NCI-H146 treated with DMSO at 0.1 percent for 48 hours (cell line): ENCODE results near the gene PDE8A.

Experiments used
- DNase-seq: peaks from one replicate; lab custom pipeline; 2025; ENCODE audit not compliant: unreplicated experiment; lab: John Stamatoyannopoulos, UW

The PDE8A gene

GRCh38 chr15:85116925-85117646 lies 135.4 kb downstream of the PDE8A start:
- DNase-seq, result no peak

- no peak for DNase-seq
These were observed 136.5 kb downstream of the PDE8A start for GRCh38 chr15:85118173-85118572.

- DNase-seq, result no peak
These were observed 136.9 kb downstream of the PDE8A start for GRCh38 chr15:85118581-85118980.

- DNase-seq, result no peak
These were observed 138.9 kb downstream of the PDE8A start for GRCh38 chr15:85120351-85121113.

- no peak for DNase-seq
These were observed 142.5 kb downstream of the PDE8A start for GRCh38 chr15:85124173-85124572.

GRCh38 chr15:85125056-85125661 lies 143.5 kb downstream of the PDE8A start:
- no peak for DNase-seq

GRCh38 chr15:85128621-85129020 lies 147.0 kb downstream of the PDE8A start:
- DNase-seq, result no peak

- no peak for DNase-seq
These were observed 148.2 kb downstream of the PDE8A start for GRCh38 chr15:85129881-85130280.

- DNase-seq, result no peak
These were observed 150.3 kb downstream of the PDE8A start for GRCh38 chr15:85131915-85132314.

GRCh38 chr15:85133709-85134108 lies 152.1 kb downstream of the PDE8A start:
- no peak for DNase-seq

- DNase-seq, result peak; percentile 40
These were observed 156.0 kb downstream of the PDE8A start for GRCh38 chr15:85137489-85138168.

- DNase-seq, result no peak
These were observed 157.7 kb downstream of the PDE8A start for GRCh38 chr15:85139391-85139790.

- DNase-seq, result no peak
These were observed 160.1 kb downstream of the PDE8A start for GRCh38 chr15:85141726-85142125.

GRCh38 chr15:85142312-85142711 lies 160.7 kb downstream of the PDE8A start:
- DNase-seq, result no peak

- DNase-seq, result no peak
These were observed 167.9 kb downstream of the PDE8A start for GRCh38 chr15:85149465-85150129.

GRCh38 chr15:85150130-85150480 lies 168.4 kb downstream of the PDE8A start:
- no peak for DNase-seq

GRCh38 chr15:85151145-85151544 lies 169.5 kb downstream of the PDE8A start:
- no peak for DNase-seq

- DNase-seq, result no peak
These were observed 170.2 kb downstream of the PDE8A start for GRCh38 chr15:85151861-85152260.

- DNase-seq, result no peak
These were observed 172.4 kb downstream of the PDE8A start for GRCh38 chr15:85154061-85154460.

- no peak for DNase-seq
These were observed 173.7 kb downstream of the PDE8A start for GRCh38 chr15:85155360-85155759.

- DNase-seq, result no peak
These were observed 174.2 kb downstream of the PDE8A start for GRCh38 chr15:85155857-85156256.
